GM12878 (cell line): ENCODE data around the gene CALN1. TPM values are rescaled to one million over a fixed set of nuclear protein-coding genes. Genes with fewer than 3 reads are reported as not detected.

Experiments
- ATAC-seq: fragments of 200-7000 bp; cut with Tn5 transposase; 3 replicates; pipeline ENCODE4 v1.9.1; 2020; ENCODE audit warnings: mild to moderate bottlenecking, moderate library complexity
- BruUV-seq: library from RNA; stranded (reverse); fragments of 400-500 nt; replicated peaks from 2 replicates; lab custom pipeline; 2021; lab: Mats Ljungman, UMichigan
- CTCF ChIA-PET: fragments of 300-600 bp; sonication (Branson Sonifier 250); formaldehyde crosslinking; extraction: SDS; loops from one replicate; lab custom pipeline; 2021; ENCODE audit warnings: inconsistent platforms; lab: Yijun Ruan, JAX
- POLR2A ChIA-PET: fragments of 350-600 bp; formaldehyde crosslinking; extraction: SDS; loops from one replicate; lab custom pipeline; 2021; ENCODE audit warnings: inconsistent platforms; lab: Charles Lee
- RAD21 ChIA-PET: fragments of 300-600 bp; sonication (Branson Sonifier 250); formaldehyde crosslinking; loops from one replicate; lab custom pipeline; 2023; ENCODE audit warnings: antibody characterized with exemption; ENCODE audit not compliant: unreplicated experiment; lab: Charles Lee
- SMC1A ChIA-PET: fragments of 300-600 bp; sonication (Branson Sonifier 250); formaldehyde crosslinking; loops from one replicate; lab custom pipeline; 2023; ENCODE audit not compliant: unreplicated experiment, uncharacterized antibody; lab: Charles Lee
- DNase-seq: peaks from one replicate; pipeline ENCODE4 v3.0.0-alpha.2; 2011; ENCODE audit warnings: low read depth, low spot score
- FAIRE-seq: peaks from 3 replicates; lab custom pipeline; 2011; peaks lifted over from hg19 to GRCh38; lab: Jason Lieb, UNC
- H2AFZ ChIP-seq: 2 replicates; pipeline ENCODE4 v1.6.0; 2011; ENCODE audit warnings: low read depth, low read length, control low read depth; ENCODE audit not compliant: control insufficient read depth
- H3K27ac ChIP-seq: 2 replicates; pipeline ENCODE4 v1.5.1; 2011; ENCODE audit warnings: control low read depth; ENCODE audit not compliant: control insufficient read depth, insufficient read depth
- H3K27me3 ChIP-seq, 2 experiments: replicated peaks in 1 of 2; 2 replicates each; pipeline versions ENCODE4 v1.6.0 to v1.6.1; 2011; ENCODE audit warnings: low read length in 1 of 2; ENCODE audit not compliant: control insufficient read depth in 2 of 2, insufficient read depth in 2 of 2
- H3K36me3 ChIP-seq, 2 experiments: 2 replicates each; pipeline ENCODE4 v1.5.1; 2011; ENCODE audit warnings: low read length in 1 of 2; ENCODE audit not compliant: control insufficient read depth in 2 of 2, insufficient read depth in 2 of 2
- H3K4me1 ChIP-seq: 2 replicates; pipeline ENCODE4 v1.6.1; 2011; ENCODE audit warnings: mild to moderate bottlenecking, low read length, moderate library complexity, mixed read lengths; ENCODE audit not compliant: control insufficient read depth, insufficient read depth
- H3K4me2 ChIP-seq: 2 replicates; pipeline ENCODE4 v1.6.0; 2011; ENCODE audit warnings: control low read depth; ENCODE audit not compliant: control insufficient read depth, insufficient read depth
- H3K4me3 ChIP-seq: fragments of 200-600 bp; sonication (generic); 2 replicates; pipeline ENCODE4 v1.5.1; 2016
- H3K79me2 ChIP-seq: 2 replicates; pipeline ENCODE4 v1.6.0; 2011; ENCODE audit warnings: low read length; ENCODE audit not compliant: control insufficient read depth, insufficient read depth
- H3K9ac ChIP-seq: 2 replicates; pipeline ENCODE4 v1.8.0; 2011; ENCODE audit warnings: low read length, control low read depth, mixed read lengths; ENCODE audit not compliant: control insufficient read depth, insufficient read depth
- H3K9me3 ChIP-seq: replicated peaks from 3 replicates; pipeline ENCODE4 v1.5.1; 2011; ENCODE audit warnings: mild to moderate bottlenecking, low read length; ENCODE audit not compliant: control insufficient read depth, insufficient read depth
- H4K20me1 ChIP-seq: 2 replicates; pipeline ENCODE4 v1.6.0; 2011; ENCODE audit not compliant: control insufficient read depth, insufficient read depth
- FOS ChIP-seq: IDR thresholded peaks from 3 replicates; pipeline ENCODE4 v1.6.1; 2011; ENCODE audit warnings: borderline replicate concordance; ENCODE audit not compliant: insufficient read length; ENCODE audit errors: extremely low read depth
- MTA2 ChIP-seq: fragments of 450-650 bp; IDR thresholded peaks from 2 replicates; pipeline ENCODE4 v1.6.1; 2016; ENCODE audit warnings: low read depth, mild to moderate bottlenecking, moderate library complexity
- MXI1 ChIP-seq: fragments of 150-350 bp; IDR thresholded peaks from 2 replicates; pipeline ENCODE4 v1.6.1; 2011; ENCODE audit warnings: low read depth, mild to moderate bottlenecking, inconsistent platforms, low read length, improper control_type of control experiment
- MYC ChIP-seq: IDR thresholded peaks from 2 replicates; pipeline ENCODE4 v1.6.1; 2011; ENCODE audit warnings: mild to moderate bottlenecking, low read length, moderate library complexity, inconsistent platforms; ENCODE audit not compliant: insufficient read depth, insufficient replicate concordance, insufficient read length, severe bottlenecking
- STAT3 ChIP-seq: IDR thresholded peaks from 2 replicates; pipeline ENCODE4 v1.6.1; 2011; ENCODE audit warnings: low read depth, low read length, improper control_type of control experiment
- TCF3 ChIP-seq: IDR thresholded peaks from 2 replicates; pipeline ENCODE4 v1.6.1; 2012; ENCODE audit warnings: low read depth, mild to moderate bottlenecking, low read length, borderline replicate concordance; ENCODE audit not compliant: insufficient read depth
- in situ Hi-C: fragments of 300-500 bp; cut with MboI; formaldehyde crosslinking; loops from 9 replicates; pipeline ENCODE4 v1.14.3; 2018; ENCODE audit warnings: mixed read lengths
- intact Hi-C: fragments of 100-400 bp; cut with micrococcal nuclease; formaldehyde crosslinking; loops from one replicate; pipeline ENCODE4 v1.14.2; 2022; ENCODE audit not compliant: unreplicated experiment
- polyA plus RNA-seq, 11 experiments: library from polyadenylated mRNA; depleted of rRNA in 4 of 11; unstranded in 6 of 11; stranded (reverse) in 5 of 11; fragments of >200 nt; fragmentation: Nextera tagmentation in 4 of 11; fragmentation: Illumina TruSeq in 1 of 11; extraction: Ambion mirVana in 4 of 11; extraction: Trizol in 1 of 11; gene quantifications; 1 replicate in 1 of 11; 2 replicates in 10 of 11; pipeline versions ENCODE4 v1.2.1 to v1.2.3, GENCODE V29; 2011 to 2016; ENCODE audit warnings: inconsistent platforms in 2 of 11, missing spikeins in 2 of 11, low read depth in 1 of 11
- total RNA-seq, 4 experiments: library from RNA; depleted of rRNA in 3 of 4; stranded (reverse); fragments of >200 nt in 3 of 4; fragmentation: Illumina TruSeq in 1 of 4; extraction: Trizol in 1 of 4; gene quantifications; 2 replicates each; pipeline versions ENCODE4 v1.2.1 to v1.2.3, GENCODE V29; 2013 to 2021
- TF ChIP-seq, protein P1 (sequence below): IDR thresholded peaks from 2 replicates; pipeline ENCODE4 v1.6.1; 2011; ENCODE audit warnings: borderline replicate concordance, low read depth, mild to moderate bottlenecking, moderate library complexity, mixed read lengths, low read length; ENCODE audit not compliant: insufficient read depth; ENCODE audit errors: extremely low read length
- TF ChIP-seq, protein P2 (sequence below): IDR thresholded peaks from 2 replicates; pipeline ENCODE4 v1.6.1; 2011; ENCODE audit warnings: mild to moderate bottlenecking, low read depth, low read length, moderate library complexity; ENCODE audit not compliant: insufficient replicate concordance
- TF ChIP-seq, protein P3 (sequence below): IDR thresholded peaks from 2 replicates; pipeline ENCODE4 v1.6.1; 2012; ENCODE audit warnings: low read depth, low read length, improper control_type of control experiment
- TF ChIP-seq, protein P4 (sequence below): fragments of 450-650 bp; IDR thresholded peaks from 2 replicates; pipeline ENCODE4 v1.6.1; 2017; ENCODE audit warnings: borderline replicate concordance

The CALN1 gene
- total and polyA plus RNA-seq, 10 of the 15 experiments (the other 5 are each of a cell fraction or from before 2014, with no cell fraction given) = 0.48 to 15.3 (median 1.6) TPM

DNA sequence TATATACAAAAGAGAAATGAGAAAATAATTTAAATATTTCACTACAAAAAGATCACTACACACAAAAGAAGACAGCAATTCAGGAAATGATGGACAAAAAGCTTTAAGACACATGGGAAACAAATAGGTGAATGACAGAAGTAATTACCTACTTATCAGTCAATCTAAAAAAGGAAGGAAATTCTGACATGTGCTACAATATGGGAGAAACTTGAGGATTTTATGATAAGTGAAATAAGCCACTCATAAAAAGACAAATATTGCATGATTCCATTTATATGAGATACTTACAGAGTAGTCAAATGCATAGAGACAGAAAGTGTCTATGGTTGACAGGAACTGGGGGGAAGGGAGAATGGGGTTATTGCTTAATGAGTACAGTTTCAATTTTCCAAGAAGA lies 339.2 kb downstream of the CALN1 start:
- intact Hi-C loops (no loop called here), in situ Hi-C loops (no loop called here)
- no peak overlapping the region for H2AFZ ChIP-seq
- TF ChIP-seq, protein P1, sequence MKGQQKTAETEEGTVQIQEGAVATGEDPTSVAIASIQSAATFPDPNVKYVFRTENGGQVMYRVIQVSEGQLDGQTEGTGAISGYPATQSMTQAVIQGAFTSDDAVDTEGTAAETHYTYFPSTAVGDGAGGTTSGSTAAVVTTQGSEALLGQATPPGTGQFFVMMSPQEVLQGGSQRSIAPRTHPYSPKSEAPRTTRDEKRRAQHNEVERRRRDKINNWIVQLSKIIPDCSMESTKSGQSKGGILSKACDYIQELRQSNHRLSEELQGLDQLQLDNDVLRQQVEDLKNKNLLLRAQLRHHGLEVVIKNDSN = no peak
- TF ChIP-seq MTA2 (no peak), MXI1 (no peak), MYC (no peak), FOS (no peak), TCF3 (no peak), STAT3 (no peak)
- TF ChIP-seq, protein P2, sequence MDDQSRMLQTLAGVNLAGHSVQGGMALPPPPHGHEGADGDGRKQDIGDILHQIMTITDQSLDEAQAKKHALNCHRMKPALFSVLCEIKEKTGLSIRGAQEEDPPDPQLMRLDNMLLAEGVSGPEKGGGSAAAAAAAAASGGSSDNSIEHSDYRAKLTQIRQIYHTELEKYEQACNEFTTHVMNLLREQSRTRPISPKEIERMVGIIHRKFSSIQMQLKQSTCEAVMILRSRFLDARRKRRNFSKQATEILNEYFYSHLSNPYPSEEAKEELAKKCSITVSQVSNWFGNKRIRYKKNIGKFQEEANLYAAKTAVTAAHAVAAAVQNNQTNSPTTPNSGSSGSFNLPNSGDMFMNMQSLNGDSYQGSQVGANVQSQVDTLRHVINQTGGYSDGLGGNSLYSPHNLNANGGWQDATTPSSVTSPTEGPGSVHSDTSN = no peak
- TF ChIP-seq, protein P3, sequence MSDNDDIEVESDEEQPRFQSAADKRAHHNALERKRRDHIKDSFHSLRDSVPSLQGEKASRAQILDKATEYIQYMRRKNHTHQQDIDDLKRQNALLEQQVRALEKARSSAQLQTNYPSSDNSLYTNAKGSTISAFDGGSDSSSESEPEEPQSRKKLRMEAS = no peak
- TF ChIP-seq, protein P4, sequence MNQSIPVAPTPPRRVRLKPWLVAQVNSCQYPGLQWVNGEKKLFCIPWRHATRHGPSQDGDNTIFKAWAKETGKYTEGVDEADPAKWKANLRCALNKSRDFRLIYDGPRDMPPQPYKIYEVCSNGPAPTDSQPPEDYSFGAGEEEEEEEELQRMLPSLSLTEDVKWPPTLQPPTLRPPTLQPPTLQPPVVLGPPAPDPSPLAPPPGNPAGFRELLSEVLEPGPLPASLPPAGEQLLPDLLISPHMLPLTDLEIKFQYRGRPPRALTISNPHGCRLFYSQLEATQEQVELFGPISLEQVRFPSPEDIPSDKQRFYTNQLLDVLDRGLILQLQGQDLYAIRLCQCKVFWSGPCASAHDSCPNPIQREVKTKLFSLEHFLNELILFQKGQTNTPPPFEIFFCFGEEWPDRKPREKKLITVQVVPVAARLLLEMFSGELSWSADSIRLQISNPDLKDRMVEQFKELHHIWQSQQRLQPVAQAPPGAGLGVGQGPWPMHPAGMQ = no peak
- ChIA-PET SMC1A (no interaction called here), CTCF (no interaction called here), POLR2A (no interaction called here), RAD21 (no interaction called here)
- H3K4me1 ChIP-seq = no peaks in the 10 kb centered on the region
- H3K9me3 ChIP-seq = no peaks in the 10 kb centered on the region
- DNase-seq (no peak), ATAC-seq (no peak), FAIRE-seq (no peak)
- H4K20me1 ChIP-seq = no peaks in the 10 kb centered on the region
- no TSS peak for BruUV-seq
- H3K36me3 ChIP-seq = no peaks in the 10 kb centered on the region
- no peak overlapping the region for H3K4me3 ChIP-seq
- H3K79me2 ChIP-seq = no peaks in the 10 kb centered on the region
- H3K27me3 ChIP-seq = no peaks in the 10 kb centered on the region
- no peak overlapping the region for H3K4me2 ChIP-seq
- H3K9ac ChIP-seq = no peak overlapping the region
- H3K27ac ChIP-seq = no peak overlapping the region
